Muscle layer of colon (tissue), 2 donors: ENCODE measurements around the gene SYT12.
"Not testable (repeated sequence)": the region's sequence is repeated elsewhere in the genome, so short reads cannot be mapped to it uniquely, and the experiment has no call there.

Experiments used
- H3K27ac ChIP-seq: one replicate; pipeline ENCODE4 v1.7.0; 2013; ENCODE audit warnings: low read depth, mild to moderate bottlenecking, low read length, moderate library complexity
- H3K27me3 ChIP-seq, 2 donors: one replicate each; pipeline ENCODE4 v1.7.0; 2013; ENCODE audit warnings: low read length in 2 of 2, mild to moderate bottlenecking in 2 of 2; ENCODE audit not compliant: insufficient read depth in 2 of 2, control insufficient read depth in 1 of 2
- H3K36me3 ChIP-seq: one replicate; pipeline ENCODE4 v1.7.0; 2013; ENCODE audit warnings: mild to moderate bottlenecking, low read length; ENCODE audit not compliant: insufficient read depth
- H3K4me1 ChIP-seq: one replicate; pipeline ENCODE4 v1.7.0; 2013; ENCODE audit warnings: mild to moderate bottlenecking, low read length; ENCODE audit not compliant: insufficient read depth
- H3K4me3 ChIP-seq, 2 donors: one replicate each; pipeline ENCODE4 v1.7.0; 2013; ENCODE audit warnings: low read length in 2 of 2, low read depth in 1 of 2, mild to moderate bottlenecking in 1 of 2, moderate library complexity in 1 of 2
- H3K9ac ChIP-seq: one replicate; pipeline ENCODE4 v1.7.0; 2013; ENCODE audit warnings: low read length
- H3K9me3 ChIP-seq: one replicate; pipeline ENCODE4 v1.7.0; 2013; ENCODE audit warnings: mild to moderate bottlenecking, low read length
- donor health status: abdominal sarcoma.
- donor health status: Adenocarcinoma of cecum.

The SYT12 gene

GRCh38 chr11:67002297-67002913, 20.5 kb upstream of the SYT12 start:
- Histone ChIP-seq H3K4me1 (no peaks in the 10 kb centered on the region), H3K27ac (no peak overlapping the region)

GRCh38 chr11:67002921-67003411, 20.0 kb upstream of the SYT12 start:
- H3K9ac ChIP-seq: no peak overlapping the region
- H3K4me1 ChIP-seq: no peaks in the 10 kb centered on the region
- no peak overlapping the region for H3K4me3 ChIP-seq
- H3K27me3 ChIP-seq: no peaks in the 10 kb centered on the region
- H3K9me3 ChIP-seq: no peaks in the 10 kb centered on the region
- no peak overlapping the region for H3K27ac ChIP-seq
- H3K36me3 ChIP-seq: no peaks in the 10 kb centered on the region

More at GRCh38 chr11:67002297-67002913, 20.5 kb upstream of the SYT12 start:
- Histone ChIP-seq H3K27me3 (no peaks in the 10 kb centered on the region), H3K36me3 (no peaks in the 10 kb centered on the region), H3K9ac (no peak overlapping the region), H3K9me3 (no peaks in the 10 kb centered on the region), H3K4me3 (no peak overlapping the region)

GRCh38 chr11:67005200-67005599, 17.7 kb upstream of the SYT12 start:
- H3K27me3 ChIP-seq, H3K27ac ChIP-seq, H3K4me3 ChIP-seq, H3K36me3 ChIP-seq, H3K9ac ChIP-seq, H3K4me1 ChIP-seq, H3K9me3 ChIP-seq: not testable (repeated sequence)

GRCh38 chr11:67006029-67006884, 16.7 kb upstream of the SYT12 start:
- H3K27ac ChIP-seq: no peak overlapping the region
- no peak overlapping the region for H3K4me3 ChIP-seq
- H3K9ac ChIP-seq: no peak overlapping the region
- no peaks in the 10 kb centered on the region for H3K4me1 ChIP-seq
- H3K9me3 ChIP-seq: no peaks in the 10 kb centered on the region
- H3K27me3 ChIP-seq: no peaks in the 10 kb centered on the region
- no peaks in the 10 kb centered on the region for H3K36me3 ChIP-seq

- H3K27me3 ChIP-seq: no peaks in the 10 kb centered on the region
- H3K27ac ChIP-seq: no peak overlapping the region
- H3K9ac ChIP-seq: no peak overlapping the region
- no peaks in the 10 kb centered on the region for H3K4me1 ChIP-seq
- H3K36me3 ChIP-seq: no peaks in the 10 kb centered on the region
- H3K9me3 ChIP-seq: no peaks in the 10 kb centered on the region
- H3K4me3 ChIP-seq: no peak overlapping the region
Measured at GRCh38 chr11:67007126-67007525, 15.8 kb upstream of the SYT12 start.

GRCh38 chr11:67010296-67010905, 12.5 kb upstream of the SYT12 start:
- Histone ChIP-seq H3K4me3 (no peak overlapping the region), H3K27ac (no peak overlapping the region), H3K4me1 (no peaks in the 10 kb centered on the region), H3K36me3 (no peaks in the 10 kb centered on the region), H3K27me3 (no peaks in the 10 kb centered on the region), H3K9me3 (no peaks in the 10 kb centered on the region), H3K9ac (no peak overlapping the region)

GRCh38 chr11:67013511-67014045, 9.4 kb upstream of the SYT12 start:
- Histone ChIP-seq H3K4me3 (no peak overlapping the region), H3K9me3 (no peaks in the 10 kb centered on the region), H3K9ac (no peak overlapping the region), H3K4me1 (no peaks in the 10 kb centered on the region), H3K27ac (no peak overlapping the region), H3K36me3 (no peaks in the 10 kb centered on the region), H3K27me3 (no peaks in the 10 kb centered on the region)

GRCh38 chr11:67014343-67014742, 8.6 kb upstream of the SYT12 start:
- no peak overlapping the region for H3K9ac ChIP-seq
- H3K4me3 ChIP-seq: no peak overlapping the region
- H3K27ac ChIP-seq: no peak overlapping the region
- H3K4me1 ChIP-seq: no peaks in the 10 kb centered on the region
- H3K9me3 ChIP-seq: no peaks in the 10 kb centered on the region
- no peaks in the 10 kb centered on the region for H3K36me3 ChIP-seq
- H3K27me3 ChIP-seq: no peaks in the 10 kb centered on the region

- H3K27ac ChIP-seq: no peak overlapping the region
- no peaks in the 10 kb centered on the region for H3K9me3 ChIP-seq
- H3K4me1 ChIP-seq: no peaks in the 10 kb centered on the region
- no peaks in the 10 kb centered on the region for H3K27me3 ChIP-seq
- H3K4me3 ChIP-seq: no peak overlapping the region
- H3K36me3 ChIP-seq: no peaks in the 10 kb centered on the region
- H3K9ac ChIP-seq: no peak overlapping the region
Measured at GRCh38 chr11:67015048-67015447, 7.9 kb upstream of the SYT12 start.

GRCh38 chr11:67016550-67016949, 6.4 kb upstream of the SYT12 start:
- no peak overlapping the region for H3K27ac ChIP-seq
- H3K9me3 ChIP-seq: no peaks in the 10 kb centered on the region
- H3K27me3 ChIP-seq: no peaks in the 10 kb centered on the region
- no peaks in the 10 kb centered on the region for H3K36me3 ChIP-seq
- H3K4me1 ChIP-seq: no peaks in the 10 kb centered on the region
- no peak overlapping the region for H3K4me3 ChIP-seq
- no peak overlapping the region for H3K9ac ChIP-seq

- H3K4me1 ChIP-seq: peaks cover 10% of the 10 kb centered on the region
- no peaks in the 10 kb centered on the region for H3K9me3 ChIP-seq
- no peak overlapping the region for H3K4me3 ChIP-seq
- no peak overlapping the region for H3K27ac ChIP-seq
- peaks cover 6 to 29% of the 10 kb centered on the region in 2 donors for H3K27me3 ChIP-seq
- H3K36me3 ChIP-seq: no peaks in the 10 kb centered on the region
- no peak overlapping the region for H3K9ac ChIP-seq
Measured at GRCh38 chr11:67020949-67021348, 2.0 kb upstream of the SYT12 start.
